ENCODE data around the gene HOXB4. TPM values are rescaled to one million over a fixed set of nuclear protein-coding genes. Genes with fewer than 3 reads are reported as not detected.

HOXB4 gene
- total RNA-seq, 1 donor: 0.36 TPM

- Histone ChIP-seq H3K36me3 (ENCODE audit: insufficient read depth, low read length) (no peaks in the 10 kb centered on the region), H3K79me2 (ENCODE audit: insufficient read depth, low read length) (no peaks in the 10 kb centered on the region), H2AFZ (ENCODE audit: low read length) (no peak overlapping the region), H3K9me3 (ENCODE audit: low read depth, low read length) (no peaks in the 10 kb centered on the region), H4K20me1 (ENCODE audit: insufficient read depth, low read length) (peaks cover 4% of the 10 kb centered on the region), H3K4me2 (ENCODE audit: insufficient read depth, low read length) (no peak overlapping the region), H3K4me1 (ENCODE audit: insufficient read depth, low read length) (no peaks in the 10 kb centered on the region), H3K4me3 (ENCODE audit: insufficient read depth, low read length) (no peak overlapping the region), H3K27ac (ENCODE audit: low read depth, low read length) (no peak overlapping the region), H3K27me3 (ENCODE audit: insufficient read depth, low read length) (peaks cover 96% of the 10 kb centered on the region)
- DNase-seq (ENCODE audit: insufficient read length, low spot score, missing footprints): no peak
- TF ChIP-seq CTCF (IDR thresholded peaks at IDR 0.05; ENCODE audit: extremely low read depth, low read depth, low read length): no peak
Measured at GRCh38 chr17:48611681-48612455, 33.7 kb upstream of the HOXB4 start.

- no peaks in the 10 kb centered on the region for H4K20me1 ChIP-seq (ENCODE audit: insufficient read depth, low read length)
- no peak overlapping the region for H2AFZ ChIP-seq (ENCODE audit: low read length)
- no peak overlapping the region for H3K27ac ChIP-seq (ENCODE audit: low read depth, low read length)
- no peak for DNase-seq (ENCODE audit: insufficient read length, low spot score, missing footprints)
- H3K9me3 ChIP-seq (ENCODE audit: low read depth, low read length): no peaks in the 10 kb centered on the region
- peak overlapping the region; percentile 18 for H3K4me3 ChIP-seq (ENCODE audit: insufficient read depth, low read length)
- H3K4me1 ChIP-seq (ENCODE audit: insufficient read depth, low read length): no peaks in the 10 kb centered on the region
- H3K36me3 ChIP-seq (ENCODE audit: insufficient read depth, low read length): no peaks in the 10 kb centered on the region
- H3K27me3 ChIP-seq (ENCODE audit: insufficient read depth, low read length): peaks cover 96% of the 10 kb centered on the region
- H3K4me2 ChIP-seq (ENCODE audit: insufficient read depth, low read length): peak overlapping the region; percentile 61
- no peaks in the 10 kb centered on the region for H3K79me2 ChIP-seq (ENCODE audit: insufficient read depth, low read length)
- no peak for TF ChIP-seq CTCF (IDR thresholded peaks at IDR 0.05; ENCODE audit: extremely low read depth, low read depth, low read length)
Measured at GRCh38 chr17:48611213-48611612, 33.1 kb upstream of the HOXB4 start.

GRCh38 chr17:48610282-48611211, 32.4 kb upstream of the HOXB4 start, which contains the start of gene HOXB7:
Gene HOXB7 (minus strand): TSS chr17:48611017. CDS start chr17:48610918, 99 bp downstream.
- H3K79me2 ChIP-seq (ENCODE audit: insufficient read depth, low read length): no peaks in the 10 kb centered on the region
- H4K20me1 ChIP-seq (ENCODE audit: insufficient read depth, low read length): no peaks in the 10 kb centered on the region
- no peak within 1 kb of the TSS for H2AFZ ChIP-seq (ENCODE audit: low read length)
- peak within 1 kb of the TSS; percentile 61 for H3K4me2 ChIP-seq (ENCODE audit: insufficient read depth, low read length)
- H3K27me3 ChIP-seq (ENCODE audit: insufficient read depth, low read length): peaks cover 96% of the 10 kb centered on the region
- no peaks in the 10 kb centered on the region for H3K9me3 ChIP-seq (ENCODE audit: low read depth, low read length)
- H3K36me3 ChIP-seq (ENCODE audit: insufficient read depth, low read length): no peaks in the 10 kb centered on the region
- H3K4me1 ChIP-seq (ENCODE audit: insufficient read depth, low read length): no peaks in the 10 kb centered on the region
- DNase-seq (ENCODE audit: insufficient read length, low spot score, missing footprints): no peak
- peak within 1 kb of the TSS; percentile 35 for H3K4me3 ChIP-seq (ENCODE audit: insufficient read depth, low read length)
- TF ChIP-seq CTCF (IDR thresholded peaks at IDR 0.05; ENCODE audit: extremely low read depth, low read depth, low read length): no peak
- no peak within 1 kb of the TSS for H3K27ac ChIP-seq (ENCODE audit: low read depth, low read length)
